ENCODE results near the gene CTXN1. TPM values are rescaled to one million over a fixed set of nuclear protein-coding genes. Genes with fewer than 3 reads are reported as not detected.
A peak's percentile ranks its signal among the peaks of the same experiment; 100 is the strongest.
"Not testable (repeated sequence)": the region's sequence is repeated elsewhere in the genome, so short reads cannot be mapped to it uniquely, and the experiment has no call there.

Gene CTXN1
- total RNA-seq, 2 experiments from 2014 or later, result 0.43 TPM; not detected in 1

DNA sequence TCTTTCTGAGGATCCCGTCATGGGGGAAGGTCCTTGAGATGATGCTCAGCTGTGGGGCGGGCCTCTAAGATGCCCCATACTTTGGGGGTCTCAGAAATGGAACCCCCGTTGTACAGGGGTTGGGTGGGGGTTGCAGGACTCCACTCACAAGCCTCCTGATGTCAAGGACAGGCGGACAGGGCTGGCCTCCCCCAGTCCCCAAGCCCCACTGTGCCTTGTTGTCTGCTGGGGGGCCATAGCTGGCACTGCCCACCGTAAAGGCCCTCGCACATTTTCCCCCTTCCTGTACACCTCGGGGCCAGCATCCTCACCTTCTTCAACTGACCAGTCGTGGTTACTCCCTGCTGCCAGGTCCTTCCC lies 3.1 kb downstream of the CTXN1 start:
- H3K4me1 Mint-ChIP-seq (ENCODE audit: low read depth), result peaks cover 34% of the 10 kb centered on the region
- peaks cover 1% of the 10 kb centered on the region for H3K36me3 Mint-ChIP-seq (ENCODE audit: low read depth)
- H3K4me3 Mint-ChIP-seq, result no peak overlapping the region
- CTCF ChIA-PET, result interaction anchor here (1.2 to 1.6 kb wide), 2 partner anchors 53 to 61 kb away, joined by 3 to 4 read pairs; no protein-coding TSS in a partner anchor
- intact Hi-C loops (cut with micrococcal nuclease), result no loop called here
- DNase-seq, result no peak
- peaks cover 10% of the 10 kb centered on the region for H3K27me3 Mint-ChIP-seq (ENCODE audit: low read depth)
- no peaks in the 10 kb centered on the region for H3K9me3 Mint-ChIP-seq
- no peak overlapping the region for H3K27ac Mint-ChIP-seq

DNA sequence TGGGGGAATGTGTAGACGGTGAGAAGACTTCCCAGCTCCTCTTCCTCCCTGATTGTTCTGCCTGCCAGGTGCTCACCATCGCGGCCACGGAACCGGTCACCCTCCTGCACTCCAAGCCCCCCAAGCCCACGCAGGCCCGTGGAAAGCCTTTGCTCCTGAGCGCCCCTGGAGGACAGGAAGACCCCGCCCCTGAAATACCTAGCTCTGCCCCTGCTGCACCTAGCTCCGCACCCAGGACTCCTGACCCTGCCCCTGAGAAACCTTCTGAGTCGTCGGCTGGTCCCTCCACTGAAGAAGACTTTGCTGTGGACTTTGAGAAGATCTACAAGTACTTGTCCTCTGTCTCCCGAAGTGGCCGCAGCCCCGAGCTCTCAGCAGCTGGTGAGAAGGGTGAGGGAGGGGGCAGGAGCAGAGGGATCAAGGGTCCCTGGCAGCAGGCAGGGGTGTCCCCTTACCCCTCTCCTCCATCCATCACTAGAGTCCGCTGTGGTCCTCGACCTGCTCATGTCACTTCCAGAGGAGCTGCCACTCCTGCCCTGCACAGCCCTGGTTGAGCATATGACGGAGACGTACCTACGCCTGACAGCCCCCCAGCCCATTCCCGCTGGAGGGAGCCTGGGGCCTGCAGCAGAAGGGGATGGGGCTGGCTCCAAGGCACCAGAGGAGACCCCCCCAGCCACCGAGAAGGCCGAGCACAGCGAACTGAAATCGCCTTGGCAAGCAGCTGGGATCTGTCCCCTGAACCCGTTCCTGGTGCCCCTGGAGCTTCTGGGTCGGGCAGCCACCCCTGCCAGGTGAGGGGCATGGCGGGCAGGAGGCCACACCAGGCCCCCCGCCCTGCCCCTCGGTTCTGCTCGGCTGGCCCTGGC lies 3.7 kb downstream of the CTXN1 start:
- Mint-ChIP-seq H3K4me3 (no peak overlapping the region), H3K4me1 (ENCODE audit: low read depth) (peaks cover 36% of the 10 kb centered on the region), H3K27ac (no peak overlapping the region), H3K9me3 (no peaks in the 10 kb centered on the region), H3K36me3 (ENCODE audit: low read depth) (peaks cover 1% of the 10 kb centered on the region), H3K27me3 (ENCODE audit: low read depth) (peaks cover 11% of the 10 kb centered on the region)
- CTCF ChIA-PET, result interaction anchor here (1.2 to 1.6 kb wide), 2 partner anchors 53 to 60 kb away, joined by 3 to 4 read pairs; no protein-coding TSS in a partner anchor
- intact Hi-C loops (cut with micrococcal nuclease), result loop anchor here (2.0 kb wide), 2 partner anchors 69 to 241 kb away; partner anchors contain the start of gene TRAPPC5
- DNase-seq, result no peak

DNA sequence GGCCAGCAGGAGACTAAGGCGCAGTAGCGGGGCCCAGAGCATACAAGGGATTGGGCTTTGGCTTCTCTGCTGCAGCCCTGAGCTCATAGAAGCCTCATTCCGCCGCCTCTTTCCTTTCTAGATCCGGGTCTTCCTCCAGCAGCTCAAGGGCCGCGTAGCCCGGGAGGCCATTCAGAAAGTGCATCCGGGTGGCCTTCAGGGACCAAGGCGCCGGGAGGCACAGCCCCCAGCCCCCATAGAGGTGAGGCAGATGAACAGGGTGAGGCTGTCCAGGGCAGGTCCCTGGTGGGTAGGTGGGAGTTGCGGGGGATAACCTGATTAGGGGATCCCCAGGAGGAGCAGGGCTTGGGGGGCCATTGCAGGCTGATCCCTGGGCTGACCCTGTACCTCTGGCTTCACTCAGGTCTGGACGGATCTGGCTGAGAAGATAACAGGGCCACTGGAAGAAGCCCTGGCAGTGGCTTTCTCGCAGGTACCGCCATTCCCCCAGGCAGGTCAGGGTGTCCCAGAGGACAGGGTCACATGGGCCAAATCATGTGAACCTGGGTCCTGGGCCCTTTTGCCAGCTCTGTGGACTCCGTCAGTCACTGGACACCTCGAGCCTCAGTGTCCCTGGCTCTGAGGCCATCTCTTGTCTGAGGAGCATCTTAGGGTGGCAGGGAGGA lies 4.5 kb downstream of the CTXN1 start:
- intact Hi-C loops (cut with micrococcal nuclease), result loop anchor here (2.0 kb wide), 2 partner anchors 69 to 241 kb away; partner anchors contain the start of gene TRAPPC5
- CTCF ChIA-PET, result interaction anchor here (1.0 to 2.4 kb wide), 6 partner anchors 8 to 353 kb away, joined by 3 to 12 read pairs (median 4); partner anchors contain the start of gene TIMM44
- Mint-ChIP-seq H3K27ac (peak overlapping the region; percentile 73), H3K9me3 (no peaks in the 10 kb centered on the region), H3K27me3 (ENCODE audit: low read depth) (peaks cover 14% of the 10 kb centered on the region), H3K4me1 (ENCODE audit: low read depth) (peaks cover 39% of the 10 kb centered on the region), H3K36me3 (ENCODE audit: low read depth) (peaks cover under 1% of the 10 kb centered on the region), H3K4me3 (peak overlapping the region; percentile 81)
- DNase-seq, result no peak

DNA sequence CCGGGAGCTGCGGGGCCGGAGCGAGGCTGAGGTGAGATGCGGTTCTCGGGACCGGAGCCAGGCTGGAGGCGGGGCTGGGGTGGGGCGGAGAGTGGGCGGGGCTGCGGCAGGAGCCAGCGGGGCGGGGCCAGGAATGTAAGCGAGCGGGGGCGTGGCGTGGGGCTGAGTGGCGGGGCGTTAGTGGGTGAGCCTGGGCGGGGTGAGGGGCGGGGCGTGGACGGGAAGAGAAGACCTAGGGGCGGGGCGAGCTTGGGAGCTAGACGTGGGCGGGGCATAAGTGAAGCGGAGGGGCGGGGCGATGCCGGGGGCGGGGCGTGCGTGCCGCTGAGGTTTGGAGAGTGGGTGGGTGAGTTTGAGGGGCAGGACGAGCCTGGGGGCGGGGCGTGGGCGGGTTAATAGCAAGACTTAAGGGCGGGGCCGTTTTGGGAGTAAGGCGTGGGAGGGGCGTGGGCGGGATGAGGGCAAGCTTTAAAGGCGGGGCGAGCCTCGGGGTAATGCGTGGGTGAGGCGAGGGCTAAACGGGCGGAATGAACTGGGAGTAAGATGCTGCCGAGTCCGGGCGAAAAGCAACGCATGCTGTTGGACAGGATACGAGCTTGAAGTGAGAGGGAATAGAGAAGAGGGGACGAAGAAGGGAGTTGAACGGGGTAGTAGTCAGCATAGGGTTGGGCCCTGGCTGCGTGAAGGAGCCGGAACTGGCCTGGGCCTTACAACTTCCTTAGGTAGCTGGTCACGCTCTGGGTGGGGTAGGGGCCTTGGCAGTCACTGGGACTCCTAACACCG lies 5.2 kb downstream of the CTXN1 start:
- H3K4me1 Mint-ChIP-seq (ENCODE audit: low read depth), result peaks cover 36% of the 10 kb centered on the region
- peak; percentile 100 for DNase-seq
- CTCF ChIA-PET, result interaction anchor here (0.9 to 2.4 kb wide), 7 partner anchors 9 to 352 kb away, joined by 3 to 12 read pairs (median 4); partner anchors contain the start of genes TIMM44 and TRAPPC5
- intact Hi-C loops (cut with micrococcal nuclease), result loop anchor here (1.0 to 2.0 kb wide), 7 partner anchors 17 to 401 kb away; partner anchors contain the start of genes MAP2K7, NDUFA7, RPS28 and TIMM44
- H3K36me3 Mint-ChIP-seq (ENCODE audit: low read depth), result no peaks in the 10 kb centered on the region
- H3K9me3 Mint-ChIP-seq, result no peaks in the 10 kb centered on the region
- peak overlapping the region; percentile 73 for H3K27ac Mint-ChIP-seq
- H3K4me3 Mint-ChIP-seq, result peak overlapping the region; percentile 81
- peaks cover 17% of the 10 kb centered on the region for H3K27me3 Mint-ChIP-seq (ENCODE audit: low read depth)

DNA sequence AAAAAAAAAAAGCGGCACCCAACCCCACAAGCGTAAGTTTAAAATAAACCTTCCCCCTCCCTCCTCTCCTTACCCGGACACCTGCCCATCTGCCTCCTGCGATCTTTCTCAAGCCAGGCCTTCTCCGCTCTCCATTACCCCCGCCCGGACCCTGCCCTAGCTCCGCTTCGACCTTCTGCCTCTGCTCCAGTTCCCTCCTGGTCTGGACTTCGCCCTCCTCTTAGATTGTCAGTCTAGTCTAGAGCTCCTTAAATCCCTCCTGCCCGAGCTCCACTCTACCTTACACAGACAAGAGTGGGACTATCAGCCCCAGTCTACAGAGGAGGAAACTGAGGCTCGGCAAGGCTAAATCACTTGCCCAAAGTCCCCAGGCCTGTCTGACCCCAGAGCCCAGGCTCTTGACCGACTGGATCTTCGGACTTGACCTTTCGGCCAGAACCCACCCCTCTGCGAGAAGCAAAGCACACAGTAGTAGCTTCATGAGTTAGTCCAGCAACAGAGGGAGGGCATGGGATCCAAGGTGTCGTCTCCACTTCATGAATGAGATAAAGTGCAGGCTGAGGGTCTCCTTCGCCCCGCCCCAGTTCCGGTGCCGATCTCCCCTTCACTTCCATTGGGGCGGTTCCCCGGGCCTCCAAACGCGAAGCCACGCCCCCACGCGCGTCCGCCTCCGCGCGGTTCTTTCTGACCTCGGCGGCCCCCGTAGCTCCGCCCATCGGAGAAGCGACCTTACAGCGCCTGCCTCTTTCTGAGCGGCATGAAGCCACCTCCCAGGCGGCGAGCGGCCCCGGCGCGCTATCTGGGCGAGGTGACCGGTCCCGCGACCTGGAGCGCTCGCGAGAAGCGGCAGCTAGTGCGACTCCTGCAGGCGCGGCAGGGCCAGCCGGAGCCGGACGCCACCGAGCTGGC lies 6.1 kb downstream of the CTXN1 start, which contains the start of gene SNAPC2:
TSS of gene SNAPC2 (plus strand) at position 729 of the 909 bp plus-strand sequence. CDS start at position 758, 29 bp downstream.
- peak; percentile 96 for DNase-seq
- H3K27ac Mint-ChIP-seq, result peak within 1 kb of the TSS; percentile 73
- H3K4me1 Mint-ChIP-seq (ENCODE audit: low read depth), result peaks cover 38% of the 10 kb centered on the region
- peak within 1 kb of the TSS; percentile 81 for H3K4me3 Mint-ChIP-seq
- CTCF ChIA-PET, result interaction anchor here (0.7 to 2.4 kb wide), 7 partner anchors 10 to 352 kb away, joined by 3 to 12 read pairs (median 4); partner anchors contain the start of genes TIMM44 and TRAPPC5
- H3K27me3 Mint-ChIP-seq (ENCODE audit: low read depth), result peaks cover 25% of the 10 kb centered on the region
- H3K36me3 Mint-ChIP-seq (ENCODE audit: low read depth), result no peaks in the 10 kb centered on the region
- no peaks in the 10 kb centered on the region for H3K9me3 Mint-ChIP-seq
- intact Hi-C loops (cut with micrococcal nuclease), result loop anchor here (1.0 to 2.0 kb wide), 7 partner anchors 17 to 401 kb away; partner anchors contain the start of genes MAP2K7, NDUFA7, RPS28 and TIMM44

DNA sequence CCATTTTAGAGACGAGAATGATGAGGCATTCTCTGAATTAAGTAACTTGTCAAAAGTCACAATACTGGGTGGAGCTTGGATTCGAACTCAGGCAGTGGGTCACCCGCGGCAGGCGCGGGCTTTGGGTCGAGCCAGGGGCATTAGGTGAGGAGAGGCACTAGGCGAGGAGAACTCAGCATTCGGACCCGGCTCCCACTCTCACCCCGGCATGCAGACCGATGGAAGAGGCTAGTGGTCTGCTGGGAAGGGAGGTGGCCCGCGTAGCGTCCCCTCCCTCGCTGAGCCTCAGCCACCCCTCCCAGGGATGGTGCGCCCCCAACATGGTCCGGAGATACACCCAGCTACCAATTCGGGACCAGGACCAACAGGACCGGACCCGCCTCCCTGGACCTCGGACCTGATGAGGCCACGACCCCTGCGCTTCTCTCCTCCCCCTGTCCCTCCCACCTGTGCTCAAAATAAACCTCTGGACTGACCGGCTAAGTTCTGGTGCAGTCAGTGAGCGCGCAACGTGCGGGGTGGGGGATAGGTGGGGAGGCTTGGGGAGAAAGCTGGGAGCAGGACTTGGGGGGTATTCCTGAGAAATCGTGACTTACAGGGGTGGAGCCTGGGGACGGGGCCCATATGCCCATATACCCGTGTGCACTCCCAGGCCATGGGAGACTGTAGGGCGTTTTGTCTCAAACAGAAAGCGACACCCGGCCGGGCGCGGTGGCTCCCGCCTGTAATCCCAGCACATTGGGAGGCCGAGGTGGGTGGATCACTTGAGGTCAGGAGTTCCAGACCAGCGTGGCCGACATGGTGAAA lies 7.1 kb downstream of the CTXN1 start:
- H3K36me3 Mint-ChIP-seq (ENCODE audit: low read depth), result no peaks in the 10 kb centered on the region
- peaks cover 27% of the 10 kb centered on the region for H3K27me3 Mint-ChIP-seq (ENCODE audit: low read depth)
- H3K27ac Mint-ChIP-seq, result no peak overlapping the region
- no peaks in the 10 kb centered on the region for H3K9me3 Mint-ChIP-seq
- H3K4me3 Mint-ChIP-seq, result peak overlapping the region; percentile 81
- CTCF ChIA-PET, result interaction anchor here (1.4 to 2.4 kb wide), 3 partner anchors 25 to 50 kb away, joined by 7 to 12 read pairs (median 8); partner anchors contain the start of gene TIMM44
- peaks cover 35% of the 10 kb centered on the region for H3K4me1 Mint-ChIP-seq (ENCODE audit: low read depth)
- no peak for DNase-seq
- intact Hi-C loops (cut with micrococcal nuclease), result no loop called here

DNA sequence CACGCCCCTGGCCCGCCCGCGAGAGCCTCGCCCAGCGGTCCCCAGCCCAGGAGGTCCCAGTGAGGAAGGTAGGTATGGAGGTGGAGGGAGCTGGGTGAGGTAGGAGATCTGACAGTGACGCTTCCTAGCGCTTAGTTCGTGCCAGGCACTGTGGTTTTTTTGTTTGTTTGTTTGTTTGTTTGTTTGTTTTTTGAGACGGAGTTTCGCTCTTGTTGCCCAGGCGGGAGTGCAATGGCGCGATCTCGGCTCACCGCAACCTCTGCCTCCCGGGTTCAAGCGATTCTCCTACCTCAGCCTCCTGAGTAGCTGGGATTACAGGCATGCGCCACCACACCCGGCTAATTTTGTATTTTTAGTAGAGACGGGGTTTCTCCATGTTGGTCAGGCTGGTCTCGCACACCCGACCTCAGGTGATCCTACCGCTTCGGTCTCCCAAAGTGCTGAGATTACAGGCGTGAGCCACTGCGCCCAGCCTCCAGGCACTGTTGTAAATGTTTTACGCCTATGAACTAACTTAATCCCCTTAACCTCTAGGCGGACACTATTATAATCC lies 7.8 kb downstream of the CTXN1 start:
- peaks cover 27% of the 10 kb centered on the region for H3K27me3 Mint-ChIP-seq (ENCODE audit: low read depth)
- CTCF ChIA-PET, result interaction anchor here (0.6 to 2.4 kb wide), 5 partner anchors 14 to 49 kb away, joined by 3 to 7 read pairs (median 3); partner anchors contain the start of genes MAP2K7 and TIMM44
- H3K4me1 Mint-ChIP-seq (ENCODE audit: low read depth), result peaks cover 35% of the 10 kb centered on the region
- H3K9me3 Mint-ChIP-seq; H3K27ac Mint-ChIP-seq; DNase-seq; intact Hi-C loops (cut with micrococcal nuclease); H3K36me3 Mint-ChIP-seq (ENCODE audit: low read depth): not testable (repeated sequence)
- peak overlapping the region; percentile 42 for H3K4me3 Mint-ChIP-seq

DNA sequence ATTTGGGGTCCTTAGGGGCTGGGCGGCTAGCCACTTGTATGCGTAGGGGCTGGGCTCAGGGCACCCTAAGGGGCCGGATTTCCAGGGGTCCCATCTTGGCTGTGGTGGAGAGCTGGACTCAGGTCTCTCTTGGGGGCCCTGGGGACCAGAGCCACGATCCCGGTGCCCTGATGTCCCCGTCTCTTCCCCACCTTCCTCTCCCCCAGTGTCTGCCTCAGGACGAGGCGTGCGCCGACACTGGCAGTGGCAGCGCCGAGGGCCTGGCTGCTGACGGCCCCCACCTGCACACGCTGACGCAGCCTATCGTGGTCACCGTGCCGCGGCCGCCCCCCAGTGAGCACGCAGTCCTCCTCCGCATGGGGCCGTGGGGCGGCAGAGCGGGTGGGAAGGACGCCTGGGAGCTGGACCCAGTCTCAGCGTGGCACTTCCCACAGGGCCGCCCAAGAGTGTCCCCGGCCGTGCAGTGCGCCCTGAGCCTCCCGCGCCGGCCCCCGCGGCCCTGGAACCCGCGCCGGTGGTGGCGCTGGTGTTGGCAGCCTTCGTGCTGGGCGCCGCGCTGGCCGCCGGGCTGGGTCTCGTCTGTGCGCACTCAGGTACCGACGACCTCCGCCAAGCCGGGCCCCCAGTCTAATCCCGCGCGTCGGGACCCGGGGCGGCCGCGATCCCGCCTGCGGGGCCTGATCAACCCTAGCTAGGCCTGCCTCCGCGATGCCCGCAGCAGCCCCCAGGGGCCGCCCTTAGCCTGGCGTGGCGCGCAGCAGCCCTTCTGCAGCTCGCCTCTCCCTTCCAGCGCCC lies 8.5 kb downstream of the CTXN1 start:
- CTCF ChIA-PET, result interaction anchor here (0.6 to 2.4 kb wide), 5 partner anchors 14 to 48 kb away, joined by 3 to 7 read pairs (median 3); partner anchors contain the start of genes MAP2K7 and TIMM44
- Mint-ChIP-seq H3K9me3 (no peaks in the 10 kb centered on the region), H3K27me3 (ENCODE audit: low read depth) (peaks cover 27% of the 10 kb centered on the region), H3K27ac (no peak overlapping the region), H3K4me3 (peak overlapping the region; percentile 72), H3K36me3 (ENCODE audit: low read depth) (peaks cover 2% of the 10 kb centered on the region), H3K4me1 (ENCODE audit: low read depth) (peaks cover 35% of the 10 kb centered on the region)
- DNase-seq, result peak; percentile 68
- intact Hi-C loops (cut with micrococcal nuclease), result no loop called here

DNA sequence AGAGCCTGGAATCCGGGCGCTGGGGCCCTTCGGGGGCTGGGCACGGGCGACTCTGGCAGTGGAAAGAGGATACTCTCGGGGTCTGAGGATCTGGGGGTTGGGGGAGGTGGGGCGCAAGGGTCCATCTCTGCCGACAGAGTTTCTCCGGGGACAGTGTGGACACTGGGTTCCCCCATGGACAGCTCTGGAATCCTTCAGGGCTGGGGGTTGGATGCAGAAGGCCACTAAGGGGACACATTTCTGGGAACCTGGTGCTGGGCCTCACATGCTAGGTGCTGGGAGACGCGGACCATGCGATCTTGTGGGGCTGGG lies 9.0 kb downstream of the CTXN1 start:
- Mint-ChIP-seq H3K4me3 (peak overlapping the region; percentile 72), H3K9me3 (no peaks in the 10 kb centered on the region), H3K27me3 (ENCODE audit: low read depth) (peaks cover 27% of the 10 kb centered on the region), H3K36me3 (ENCODE audit: low read depth) (peaks cover 5% of the 10 kb centered on the region), H3K4me1 (ENCODE audit: low read depth) (peaks cover 32% of the 10 kb centered on the region), H3K27ac (no peak overlapping the region)
- intact Hi-C loops (cut with micrococcal nuclease), result no loop called here
- DNase-seq, result no peak
- CTCF ChIA-PET, result interaction anchor here (1.1 to 2.4 kb wide), 3 partner anchors 13 to 48 kb away, joined by 3 to 7 read pairs (median 6); partner anchors contain the start of genes MAP2K7 and TIMM44

Measured in activated naive CD4-positive, alpha-beta T cell treated with anti-CD3 and anti-CD28 coated beads for 36 hours (primary cell).